ENCODE results near the gene CALR3.
A peak's percentile ranks its signal among the peaks of the same experiment; 100 is the strongest.

Gene CALR3

DNA sequence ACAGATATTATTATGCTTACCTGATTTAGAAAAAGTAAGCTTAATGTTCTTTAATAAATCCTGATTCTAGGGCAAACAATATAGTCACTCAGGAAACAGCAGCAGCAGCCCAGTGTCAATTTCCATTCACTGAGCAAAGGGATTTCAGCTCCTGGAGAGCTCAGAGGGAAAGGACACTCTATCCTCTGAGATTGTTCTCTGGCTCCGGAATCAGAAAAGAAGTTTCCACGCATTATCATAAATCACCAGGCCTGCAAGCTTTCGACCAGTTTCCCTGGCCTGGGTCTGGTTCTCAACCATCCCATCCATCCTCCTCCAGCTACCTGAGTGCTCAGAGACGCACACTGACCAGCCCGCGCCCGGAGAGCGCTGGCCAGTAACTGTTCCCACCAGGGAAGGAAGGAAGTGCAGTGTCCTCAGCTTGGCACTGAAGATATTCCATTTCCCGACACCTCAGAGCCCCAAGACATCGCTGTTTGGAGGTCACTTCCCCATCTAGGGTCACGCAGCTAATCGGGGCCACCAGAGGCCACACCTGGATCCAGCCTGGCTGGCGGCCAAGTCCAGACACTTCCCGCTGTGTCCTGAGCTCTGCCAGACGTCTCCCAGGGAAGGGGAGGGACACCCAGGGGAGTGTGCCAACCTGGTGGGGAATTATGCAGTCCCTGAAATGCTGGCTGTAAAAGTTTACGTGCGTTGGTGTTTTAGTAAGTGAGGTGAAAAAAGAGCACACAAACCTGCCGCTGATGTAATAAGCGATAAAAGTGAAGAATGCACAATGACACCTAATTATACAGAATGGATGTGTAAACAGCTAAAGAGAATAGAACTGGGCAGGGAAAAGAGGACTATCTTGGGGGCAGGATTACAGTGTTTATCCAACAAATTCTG is 53.3 kb downstream of the CALR3 start:
- no peak for DNase-seq (ENCODE audit: low spot score)
- in situ Hi-C loops (cut with MboI; ENCODE audit: low pct_unique_long_range_greater_than_20kb, low sequenced_read_pairs, unreplicated experiment) = no loop called here
- TF ChIP-seq, protein P1, sequence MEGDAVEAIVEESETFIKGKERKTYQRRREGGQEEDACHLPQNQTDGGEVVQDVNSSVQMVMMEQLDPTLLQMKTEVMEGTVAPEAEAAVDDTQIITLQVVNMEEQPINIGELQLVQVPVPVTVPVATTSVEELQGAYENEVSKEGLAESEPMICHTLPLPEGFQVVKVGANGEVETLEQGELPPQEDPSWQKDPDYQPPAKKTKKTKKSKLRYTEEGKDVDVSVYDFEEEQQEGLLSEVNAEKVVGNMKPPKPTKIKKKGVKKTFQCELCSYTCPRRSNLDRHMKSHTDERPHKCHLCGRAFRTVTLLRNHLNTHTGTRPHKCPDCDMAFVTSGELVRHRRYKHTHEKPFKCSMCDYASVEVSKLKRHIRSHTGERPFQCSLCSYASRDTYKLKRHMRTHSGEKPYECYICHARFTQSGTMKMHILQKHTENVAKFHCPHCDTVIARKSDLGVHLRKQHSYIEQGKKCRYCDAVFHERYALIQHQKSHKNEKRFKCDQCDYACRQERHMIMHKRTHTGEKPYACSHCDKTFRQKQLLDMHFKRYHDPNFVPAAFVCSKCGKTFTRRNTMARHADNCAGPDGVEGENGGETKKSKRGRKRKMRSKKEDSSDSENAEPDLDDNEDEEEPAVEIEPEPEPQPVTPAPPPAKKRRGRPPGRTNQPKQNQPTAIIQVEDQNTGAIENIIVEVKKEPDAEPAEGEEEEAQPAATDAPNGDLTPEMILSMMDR (IDR thresholded peaks at IDR 0.05; ENCODE audit: extremely low read depth, insufficient read depth, missing control alignments) = no peak

DNA sequence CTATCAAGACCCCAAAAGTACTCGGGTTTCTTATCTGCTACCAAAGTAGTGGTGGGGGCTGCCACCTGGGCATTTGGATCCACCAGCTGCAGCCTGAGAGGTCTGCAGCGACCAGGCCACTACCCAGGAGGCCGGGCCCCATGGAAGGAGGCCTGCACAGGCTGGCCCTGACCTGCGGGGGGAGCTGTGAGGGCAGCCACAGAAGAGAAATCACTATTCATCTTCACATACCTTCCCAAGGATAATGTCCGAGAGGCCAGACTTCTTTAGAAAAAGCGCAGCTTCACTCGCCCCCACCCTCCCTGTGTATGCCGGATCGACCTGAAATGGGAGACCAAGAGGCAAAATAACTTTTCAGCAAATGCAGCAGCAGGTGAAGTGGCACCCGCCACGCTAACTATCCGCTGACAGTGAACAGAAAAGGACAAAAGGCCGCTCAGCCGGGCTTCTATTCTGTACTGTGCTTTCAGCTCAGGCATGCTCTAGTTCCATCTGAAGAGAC is 54.3 kb downstream of the CALR3 start:
- no peak for DNase-seq (ENCODE audit: low spot score)
- in situ Hi-C loops (cut with MboI; ENCODE audit: low pct_unique_long_range_greater_than_20kb, low sequenced_read_pairs, unreplicated experiment) = no loop called here
- TF ChIP-seq, protein P1 (IDR thresholded peaks at IDR 0.05; ENCODE audit: extremely low read depth, insufficient read depth, missing control alignments) = peak; percentile 54

DNA sequence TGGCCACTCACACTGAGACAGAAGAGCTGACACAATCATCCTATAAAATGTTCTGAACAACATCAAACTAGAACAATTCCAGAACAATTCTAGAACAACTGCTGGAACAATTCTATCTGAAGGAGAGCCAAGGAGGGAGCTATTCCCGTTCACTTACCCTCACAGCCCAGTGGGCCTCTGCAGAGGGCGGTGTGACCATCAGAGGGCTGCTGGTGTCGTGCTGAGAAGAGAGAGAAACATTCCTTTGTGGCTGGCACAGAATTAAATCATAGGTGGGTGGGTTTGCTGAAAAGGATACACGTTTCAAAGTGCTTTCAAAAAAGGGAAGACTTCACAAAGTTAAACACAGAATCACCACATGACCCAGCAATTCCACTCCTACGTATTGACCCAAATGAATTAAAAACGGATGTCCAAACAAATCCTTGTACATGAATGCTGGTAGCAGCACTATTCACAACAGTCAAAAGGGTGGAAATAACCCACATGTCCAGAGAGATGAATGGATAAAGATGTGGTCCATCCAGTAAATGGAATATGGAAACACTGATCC is 59.1 kb downstream of the CALR3 start:
- DNase-seq (ENCODE audit: low spot score) = no peak
- TF ChIP-seq, protein P1 (IDR thresholded peaks at IDR 0.05; ENCODE audit: extremely low read depth, insufficient read depth, missing control alignments) = no peak
- in situ Hi-C loops (cut with MboI; ENCODE audit: low pct_unique_long_range_greater_than_20kb, low sequenced_read_pairs, unreplicated experiment) = no loop called here

DNA sequence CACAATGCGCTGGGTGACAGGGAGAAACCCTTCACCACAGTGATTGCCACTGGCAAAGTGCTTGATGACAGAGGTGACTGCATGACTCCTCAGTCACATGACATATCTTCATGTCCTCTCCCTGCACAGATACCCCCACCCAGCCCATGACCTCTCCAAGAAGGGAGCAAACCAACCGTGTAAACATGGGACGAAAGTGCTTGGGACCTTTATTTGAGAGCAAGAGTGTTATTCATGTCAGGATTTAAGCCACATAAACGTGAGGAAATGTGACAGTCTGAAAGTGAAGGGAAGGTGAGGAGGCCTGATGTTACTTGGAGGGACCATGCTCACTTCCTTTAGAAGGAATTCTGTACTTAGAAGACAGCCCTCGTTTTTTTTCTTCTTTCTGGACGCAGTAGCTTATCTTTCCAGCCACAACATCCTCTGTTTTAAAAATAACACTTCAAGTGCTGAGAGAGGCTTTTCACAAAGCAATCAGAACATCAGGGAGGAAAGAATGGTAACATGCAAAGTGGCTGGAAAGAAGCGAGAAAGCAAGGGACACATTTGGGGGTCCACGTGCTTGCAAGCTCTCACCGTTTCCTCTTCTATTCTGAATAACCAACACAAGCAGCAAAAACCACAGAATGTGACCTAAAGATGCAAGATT is 59.8 kb downstream of the CALR3 start:
- in situ Hi-C loops (cut with MboI; ENCODE audit: low pct_unique_long_range_greater_than_20kb, low sequenced_read_pairs, unreplicated experiment) = no loop called here
- no peak for DNase-seq (ENCODE audit: low spot score)
- TF ChIP-seq, protein P1 (IDR thresholded peaks at IDR 0.05; ENCODE audit: extremely low read depth, insufficient read depth, missing control alignments) = no peak

DNA sequence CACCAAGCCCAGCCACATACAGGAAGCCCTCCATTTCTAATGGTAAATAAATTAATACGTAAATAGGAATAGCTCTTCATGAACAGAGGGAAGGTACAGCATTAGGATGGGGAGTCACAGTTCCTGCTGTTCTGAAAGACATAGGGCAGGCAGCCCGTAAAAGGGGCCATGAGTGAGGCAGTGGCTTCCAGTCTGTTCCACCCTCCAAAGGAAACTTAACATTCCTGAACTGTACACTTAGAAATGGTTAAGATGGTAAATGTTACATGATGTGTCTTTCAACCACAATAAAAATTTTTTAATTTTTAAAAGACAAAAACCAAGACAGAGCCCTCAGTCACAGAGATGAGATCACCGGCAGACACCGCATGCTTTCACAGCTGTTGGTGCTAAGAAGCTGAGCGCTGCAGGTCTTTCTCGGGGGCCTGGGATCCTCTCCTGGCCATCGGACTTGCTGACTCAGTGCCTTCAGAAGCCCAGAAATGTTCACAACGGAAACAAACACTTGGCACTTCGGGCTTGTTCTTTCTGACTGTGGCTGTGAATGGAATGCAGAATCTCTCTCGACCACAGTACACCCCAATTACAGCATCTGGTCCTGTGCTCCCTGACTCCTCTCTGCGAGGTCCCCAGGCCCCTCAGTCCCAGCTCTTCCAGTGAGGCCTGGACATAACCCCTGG is 60.6 kb downstream of the CALR3 start:
- no peak for DNase-seq (ENCODE audit: low spot score)
- in situ Hi-C loops (cut with MboI; ENCODE audit: low pct_unique_long_range_greater_than_20kb, low sequenced_read_pairs, unreplicated experiment) = no loop called here
- TF ChIP-seq, protein P1 (IDR thresholded peaks at IDR 0.05; ENCODE audit: extremely low read depth, insufficient read depth, missing control alignments) = no peak

DNA sequence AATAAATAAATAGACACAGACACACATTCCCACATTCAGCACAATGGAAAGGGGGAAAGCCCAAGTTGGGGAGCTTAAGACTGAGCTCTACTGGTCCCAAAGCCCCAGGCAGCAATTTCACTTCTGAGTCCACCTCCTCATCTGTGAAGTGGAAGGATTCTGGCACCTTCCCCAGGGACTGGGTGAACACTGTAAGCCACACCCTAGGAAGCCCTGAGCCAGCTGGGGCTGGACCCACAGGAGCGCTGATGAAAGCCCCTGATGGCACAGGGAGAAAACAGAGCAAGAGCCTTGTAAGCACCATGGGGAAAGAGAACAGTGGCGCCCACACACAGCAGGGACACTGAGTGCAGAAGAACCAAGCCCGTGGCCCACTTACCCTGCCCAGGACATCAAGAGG is 62.0 kb downstream of the CALR3 start:
- TF ChIP-seq, protein P1 (IDR thresholded peaks at IDR 0.05; ENCODE audit: extremely low read depth, insufficient read depth, missing control alignments) = no peak
- no peak for DNase-seq (ENCODE audit: low spot score)
- in situ Hi-C loops (cut with MboI; ENCODE audit: low pct_unique_long_range_greater_than_20kb, low sequenced_read_pairs, unreplicated experiment) = no loop called here

Measured in GM13977 (cell line).